VCaP (cell line): Measurements from ENCODE around the gene SPATA46.

Experiments used
- H3K27ac ChIP-seq: fragments of 450-650 bp; 2 replicates; pipeline ENCODE4 v1.5.1; 2017
- TF ChIP-seq, protein P1 (sequence below): fragments of 450-650 bp; conservative IDR thresholded peaks from 2 replicates; pipeline ENCODE4 v1.5.1; 2017; ENCODE audit warnings: mild to moderate bottlenecking, moderate library complexity

The SPATA46 gene

DNA sequence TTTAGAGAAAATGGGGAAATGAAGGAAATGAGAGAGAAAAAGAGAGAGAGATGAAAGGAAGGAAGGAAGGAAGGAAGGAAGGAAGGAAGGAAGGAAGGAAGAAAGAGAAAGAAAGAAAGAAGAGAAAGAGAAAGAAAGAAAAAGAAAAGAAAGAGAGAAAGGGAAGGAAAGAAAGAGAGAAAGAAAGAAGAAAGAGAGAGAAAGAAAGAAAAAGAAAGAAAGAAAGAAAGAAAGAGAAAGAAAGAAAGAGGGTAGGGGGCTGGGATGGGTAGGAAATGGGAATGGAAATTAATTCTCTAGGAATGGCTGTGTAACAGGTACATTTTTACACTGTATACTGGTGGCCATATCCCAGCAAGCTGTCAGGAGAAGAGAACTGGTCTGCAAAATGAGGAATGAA is 39.6 kb upstream of the SPATA46 start:
- H3K27ac ChIP-seq: no peak overlapping the region
- TF ChIP-seq, protein P1, sequence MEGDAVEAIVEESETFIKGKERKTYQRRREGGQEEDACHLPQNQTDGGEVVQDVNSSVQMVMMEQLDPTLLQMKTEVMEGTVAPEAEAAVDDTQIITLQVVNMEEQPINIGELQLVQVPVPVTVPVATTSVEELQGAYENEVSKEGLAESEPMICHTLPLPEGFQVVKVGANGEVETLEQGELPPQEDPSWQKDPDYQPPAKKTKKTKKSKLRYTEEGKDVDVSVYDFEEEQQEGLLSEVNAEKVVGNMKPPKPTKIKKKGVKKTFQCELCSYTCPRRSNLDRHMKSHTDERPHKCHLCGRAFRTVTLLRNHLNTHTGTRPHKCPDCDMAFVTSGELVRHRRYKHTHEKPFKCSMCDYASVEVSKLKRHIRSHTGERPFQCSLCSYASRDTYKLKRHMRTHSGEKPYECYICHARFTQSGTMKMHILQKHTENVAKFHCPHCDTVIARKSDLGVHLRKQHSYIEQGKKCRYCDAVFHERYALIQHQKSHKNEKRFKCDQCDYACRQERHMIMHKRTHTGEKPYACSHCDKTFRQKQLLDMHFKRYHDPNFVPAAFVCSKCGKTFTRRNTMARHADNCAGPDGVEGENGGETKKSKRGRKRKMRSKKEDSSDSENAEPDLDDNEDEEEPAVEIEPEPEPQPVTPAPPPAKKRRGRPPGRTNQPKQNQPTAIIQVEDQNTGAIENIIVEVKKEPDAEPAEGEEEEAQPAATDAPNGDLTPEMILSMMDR: no peak

DNA sequence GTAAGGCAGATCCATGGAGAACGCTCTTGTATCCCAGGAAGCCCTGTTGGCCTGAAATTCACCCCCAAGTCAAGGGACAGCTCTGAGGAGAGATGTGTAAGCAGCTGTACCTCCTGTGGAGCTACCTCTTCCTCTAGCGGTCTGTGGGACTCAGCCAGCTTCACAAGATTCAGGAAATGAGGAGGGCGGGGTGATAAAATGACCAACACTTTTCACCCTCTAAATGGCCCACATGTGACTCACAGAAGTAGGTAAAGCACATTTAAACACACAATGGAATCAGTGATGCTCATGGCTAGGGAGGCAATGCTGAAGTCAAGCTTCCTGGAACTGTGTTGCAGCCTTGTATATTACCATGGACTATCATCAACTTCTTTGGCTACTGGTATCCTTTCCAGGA is 35.3 kb upstream of the SPATA46 start, which contains the start of gene SH2D1B:
Gene SH2D1B (minus strand): TSS at position 135 of the 400 bp plus-strand sequence. CDS start 120 bp downstream, at position 15.
- TF ChIP-seq, protein P1: no peak
- H3K27ac ChIP-seq: no peak within 1 kb of the TSS

DNA sequence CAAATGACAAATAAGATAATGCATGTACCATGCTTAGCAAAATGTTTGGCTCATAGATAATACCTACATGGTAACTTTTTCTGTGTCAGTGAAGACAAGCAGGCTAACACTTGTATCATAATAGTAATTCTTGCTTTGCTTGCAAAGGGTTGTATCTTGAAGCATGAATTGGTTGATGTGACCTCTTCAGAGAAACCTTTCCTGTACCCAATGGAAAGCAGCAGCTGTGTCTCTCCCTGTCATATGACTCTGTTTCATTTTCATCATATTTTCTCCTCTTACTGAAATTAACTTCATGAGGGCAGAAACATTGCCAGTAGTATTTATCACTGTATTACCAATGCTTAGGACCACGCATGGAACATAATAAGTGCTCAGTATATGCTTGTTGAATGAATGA is 30.9 kb upstream of the SPATA46 start:
- TF ChIP-seq, protein P1: no peak
- no peak overlapping the region for H3K27ac ChIP-seq

DNA sequence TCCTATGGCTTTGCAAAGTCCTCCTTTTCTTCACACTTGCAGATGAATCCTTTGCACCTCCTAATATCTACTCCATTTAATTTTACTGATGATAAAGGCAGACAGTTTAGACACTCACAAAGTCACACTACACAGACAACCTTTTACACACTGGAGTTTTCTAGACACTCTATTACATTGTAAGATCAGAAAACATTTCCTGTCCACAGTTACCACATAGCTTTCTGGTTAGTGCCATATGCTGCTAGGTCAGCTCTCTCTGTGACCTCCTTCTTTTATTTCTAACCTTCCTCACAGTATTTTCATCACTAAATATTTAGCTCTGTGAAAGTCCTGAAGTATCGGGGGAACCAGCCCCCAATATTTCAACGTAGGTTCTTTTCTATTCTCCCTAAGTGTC is 30.2 kb upstream of the SPATA46 start:
- no peak overlapping the region for H3K27ac ChIP-seq
- TF ChIP-seq, protein P1: no peak

- TF ChIP-seq, protein P1: no peak
- no peak overlapping the region for H3K27ac ChIP-seq
Measured at GRCh38 chr1:162405800-162406199, 29.1 kb upstream of the SPATA46 start.

GRCh38 chr1:162404550-162405160 is 28.0 kb upstream of the SPATA46 start:
- no peak overlapping the region for H3K27ac ChIP-seq
- TF ChIP-seq, protein P1: no peak

DNA sequence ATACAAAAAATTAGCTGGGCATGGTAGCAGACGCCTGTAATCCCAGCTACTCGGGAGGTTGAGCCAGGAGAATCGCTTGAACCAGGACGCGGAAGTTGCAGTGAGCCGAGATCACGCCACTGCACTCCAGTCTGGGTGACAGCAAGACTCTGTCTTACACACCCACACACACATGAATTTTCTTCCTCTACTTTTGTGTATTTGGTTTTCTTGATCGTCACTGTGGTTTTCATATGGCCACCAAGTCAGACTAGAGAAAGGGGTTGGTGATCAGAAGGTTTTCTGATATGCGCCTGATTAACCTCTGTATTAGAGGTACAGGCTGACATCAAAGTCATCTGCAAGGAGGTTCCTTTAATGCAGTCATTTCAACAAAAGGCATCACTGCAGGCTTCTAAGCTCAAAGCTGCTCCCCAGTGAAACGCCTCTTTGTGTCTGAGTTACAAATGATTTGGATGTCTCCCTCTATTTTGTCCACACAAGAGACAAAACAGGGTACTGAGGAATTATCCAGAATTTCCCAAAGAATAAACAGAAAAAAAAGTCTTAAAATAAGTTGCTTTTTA is 24.2 kb upstream of the SPATA46 start:
- H3K27ac ChIP-seq: no peak overlapping the region
- TF ChIP-seq, protein P1: no peak
